Measurements from ENCODE around the gene DPP7. TPM values are rescaled to one million over a fixed set of nuclear protein-coding genes. Genes with fewer than 3 reads are reported as not detected.
"Not testable (repeated sequence)": the region's sequence is repeated elsewhere in the genome, so short reads cannot be mapped to it uniquely, and the experiment has no call there.

DPP7 gene
- total RNA-seq, 2 experiments from 2014 or later, result 267 to 289 TPM

DNA sequence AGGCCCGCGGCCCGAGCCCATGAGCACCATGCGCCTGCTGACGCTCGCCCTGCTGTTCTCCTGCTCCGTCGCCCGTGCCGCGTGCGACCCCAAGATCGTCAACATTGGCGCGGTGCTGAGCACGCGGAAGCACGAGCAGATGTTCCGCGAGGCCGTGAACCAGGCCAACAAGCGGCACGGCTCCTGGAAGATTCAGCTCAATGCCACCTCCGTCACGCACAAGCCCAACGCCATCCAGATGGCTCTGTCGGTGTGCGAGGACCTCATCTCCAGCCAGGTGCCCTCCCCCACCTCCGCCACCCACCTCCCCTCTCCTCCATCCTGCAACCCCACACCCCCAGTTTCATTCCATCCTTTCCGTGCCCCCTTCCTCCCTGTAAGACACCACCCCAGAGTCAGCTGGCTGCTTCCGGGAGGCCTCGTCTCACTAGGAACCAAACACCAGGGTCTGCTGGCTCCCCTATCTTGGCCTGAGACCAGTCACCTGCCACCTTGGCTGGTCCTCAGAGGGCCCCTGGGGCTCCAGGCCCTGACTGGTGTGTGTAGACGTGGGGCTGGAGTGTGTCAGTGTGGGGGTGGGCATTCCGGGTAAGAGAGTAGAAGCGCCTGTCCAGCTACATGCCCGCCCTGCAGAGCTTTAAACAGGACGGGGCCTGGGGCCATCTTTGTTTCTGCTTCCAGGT, 25.1 kb upstream of the DPP7 start:
- Mint-ChIP-seq H3K36me3 (no peaks in the 10 kb centered on the region), H3K4me1 (peaks cover 2% of the 10 kb centered on the region), H3K9me3 (no peaks in the 10 kb centered on the region), H3K27me3 (peaks cover 78% of the 10 kb centered on the region), H3K4me3 (no peak overlapping the region), H3K27ac (no peak overlapping the region)
- no peak for DNase-seq

GRCh38 chr9:137138722-137139467, 24.4 kb upstream of the DPP7 start, which contains the start of gene GRIN1:
Gene GRIN1, plus strand, starts transcription at chr9:137139154. Its CDS starts 333 bp downstream, at chr9:137139487.
- Mint-ChIP-seq H3K9me3 (no peaks in the 10 kb centered on the region), H3K36me3 (no peaks in the 10 kb centered on the region), H3K4me3 (no peak within 1 kb of the TSS), H3K4me1 (peaks cover 2% of the 10 kb centered on the region), H3K27ac (no peak within 1 kb of the TSS), H3K27me3 (peaks cover 77% of the 10 kb centered on the region)
- DNase-seq, result peak; percentile 54

GRCh38 chr9:137138058-137138721, 23.7 kb upstream of the DPP7 start:
- no peaks in the 10 kb centered on the region for H3K9me3 Mint-ChIP-seq
- H3K4me3 Mint-ChIP-seq, result no peak overlapping the region
- no peak overlapping the region for H3K27ac Mint-ChIP-seq
- peaks cover 2% of the 10 kb centered on the region for H3K4me1 Mint-ChIP-seq
- no peak for DNase-seq
- peaks cover 74% of the 10 kb centered on the region for H3K27me3 Mint-ChIP-seq
- no peaks in the 10 kb centered on the region for H3K36me3 Mint-ChIP-seq

GRCh38 chr9:137136881-137137607, 22.5 kb upstream of the DPP7 start:
- H3K27ac Mint-ChIP-seq, result no peak overlapping the region
- no peaks in the 10 kb centered on the region for H3K36me3 Mint-ChIP-seq
- no peak overlapping the region for H3K4me3 Mint-ChIP-seq
- no peaks in the 10 kb centered on the region for H3K9me3 Mint-ChIP-seq
- peaks cover 75% of the 10 kb centered on the region for H3K27me3 Mint-ChIP-seq
- H3K4me1 Mint-ChIP-seq, result peaks cover 2% of the 10 kb centered on the region
- DNase-seq, result no peak

GRCh38 chr9:137136261-137136880, 21.8 kb upstream of the DPP7 start:
- H3K27me3 Mint-ChIP-seq, result peaks cover 73% of the 10 kb centered on the region
- no peak overlapping the region for H3K4me3 Mint-ChIP-seq

DNA sequence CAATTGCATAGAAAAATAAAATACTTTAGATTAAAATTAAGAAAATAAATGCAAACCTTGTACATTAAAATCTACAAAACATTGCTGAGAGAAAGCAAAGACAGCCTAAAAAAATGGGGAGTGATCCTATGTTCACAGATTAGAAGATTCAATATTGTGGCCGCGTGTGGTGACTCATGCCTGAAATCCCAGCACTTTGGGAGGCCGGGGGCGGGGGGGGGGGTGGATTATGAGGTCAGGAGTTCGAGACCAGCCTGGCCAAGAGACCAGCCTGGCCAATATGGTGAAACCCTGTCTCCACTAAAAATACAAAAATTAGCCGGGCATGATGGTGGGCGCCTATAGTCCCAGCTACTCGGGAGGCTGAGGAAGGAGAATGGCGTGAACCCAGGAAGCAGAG, 20.6 kb upstream of the DPP7 start:
- not testable (repeated sequence) for H3K4me1 Mint-ChIP-seq, H3K27ac Mint-ChIP-seq, H3K36me3 Mint-ChIP-seq

More at GRCh38 chr9:137136261-137136880, 21.8 kb upstream of the DPP7 start:
- no peak for DNase-seq
- H3K9me3 Mint-ChIP-seq, result no peaks in the 10 kb centered on the region
- peaks cover 2% of the 10 kb centered on the region for H3K4me1 Mint-ChIP-seq
- H3K36me3 Mint-ChIP-seq, result no peaks in the 10 kb centered on the region
- H3K27ac Mint-ChIP-seq, result no peak overlapping the region

DNA sequence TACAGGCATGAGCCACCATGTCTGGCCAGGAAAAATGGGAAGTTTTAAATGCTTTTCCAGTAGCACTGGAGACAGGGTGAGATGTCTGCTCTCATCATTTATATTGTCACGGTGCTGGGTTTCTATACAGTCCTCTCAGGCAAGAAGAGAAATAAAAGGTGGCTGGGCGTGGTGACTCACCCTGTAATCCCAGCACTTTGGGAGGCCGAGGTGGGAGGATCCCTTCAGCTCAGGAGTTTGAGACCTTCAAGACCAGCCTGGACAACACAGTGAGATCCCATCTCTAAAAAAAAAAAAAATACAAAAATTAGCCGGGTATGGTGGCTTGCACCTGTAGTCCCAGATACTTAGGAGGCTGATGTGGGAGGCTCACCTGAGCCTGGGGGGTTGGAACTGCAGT, 19.7 kb upstream of the DPP7 start:
- no peaks in the 10 kb centered on the region for H3K36me3 Mint-ChIP-seq
- peaks cover 58% of the 10 kb centered on the region for H3K27me3 Mint-ChIP-seq
- DNase-seq, result no peak
- no peaks in the 10 kb centered on the region for H3K9me3 Mint-ChIP-seq
- H3K4me1 Mint-ChIP-seq, result peaks cover 2% of the 10 kb centered on the region
- no peak overlapping the region for H3K27ac Mint-ChIP-seq
- no peak overlapping the region for H3K4me3 Mint-ChIP-seq

More for the DNA sequence above, 20.6 kb upstream of the DPP7 start:
- not testable (repeated sequence) for DNase-seq, H3K4me3 Mint-ChIP-seq, H3K9me3 Mint-ChIP-seq
- peaks cover 67% of the 10 kb centered on the region for H3K27me3 Mint-ChIP-seq

DNA sequence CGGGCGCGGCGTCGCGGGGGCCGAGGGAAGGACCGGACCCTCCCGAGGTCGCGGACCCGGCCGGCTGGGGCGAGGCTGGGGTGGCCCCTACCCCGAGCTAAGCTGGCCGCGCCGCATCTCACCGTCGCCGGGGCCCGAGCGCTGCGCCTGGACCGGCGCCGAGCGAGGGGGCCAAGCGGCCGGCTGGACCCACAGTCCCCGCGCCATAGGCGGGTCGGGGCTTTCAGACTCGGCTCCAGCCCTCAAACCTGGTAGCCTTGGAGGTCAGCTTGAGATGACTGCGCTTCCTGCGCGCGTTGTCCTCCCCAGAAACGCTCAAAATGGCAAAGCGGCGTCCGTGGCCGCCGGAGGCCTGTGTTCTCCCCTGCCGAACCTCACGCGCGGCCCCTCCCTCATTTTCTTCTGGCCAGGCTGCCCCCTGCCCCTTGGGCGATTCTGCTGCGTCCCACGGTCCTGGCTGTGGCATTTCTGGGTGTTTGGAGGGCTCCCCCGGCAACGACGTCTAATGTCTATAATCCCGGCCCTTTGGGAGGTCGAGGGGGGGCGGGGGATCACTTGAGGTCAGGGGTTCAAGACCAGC, 15.7 kb upstream of the DPP7 start:
- no peak for DNase-seq
- peaks cover 31% of the 10 kb centered on the region for H3K27me3 Mint-ChIP-seq
- H3K9me3 Mint-ChIP-seq, result no peaks in the 10 kb centered on the region
- peaks cover 9% of the 10 kb centered on the region for H3K36me3 Mint-ChIP-seq
- peak overlapping the region; percentile 63 for H3K27ac Mint-ChIP-seq
- peaks cover 21% of the 10 kb centered on the region for H3K4me1 Mint-ChIP-seq
- peak overlapping the region; percentile 77 for H3K4me3 Mint-ChIP-seq

- Mint-ChIP-seq H3K27ac (peak overlapping the region; percentile 66), H3K4me3 (peak overlapping the region; percentile 96), H3K9me3 (no peaks in the 10 kb centered on the region), H3K4me1 (peaks cover 21% of the 10 kb centered on the region), H3K27me3 (peaks cover 28% of the 10 kb centered on the region), H3K36me3 (peaks cover 9% of the 10 kb centered on the region)
- peak; percentile 92 for DNase-seq
These were observed 15.1 kb upstream of the DPP7 start for GRCh38 chr9:137129456-137130175.

DNA sequence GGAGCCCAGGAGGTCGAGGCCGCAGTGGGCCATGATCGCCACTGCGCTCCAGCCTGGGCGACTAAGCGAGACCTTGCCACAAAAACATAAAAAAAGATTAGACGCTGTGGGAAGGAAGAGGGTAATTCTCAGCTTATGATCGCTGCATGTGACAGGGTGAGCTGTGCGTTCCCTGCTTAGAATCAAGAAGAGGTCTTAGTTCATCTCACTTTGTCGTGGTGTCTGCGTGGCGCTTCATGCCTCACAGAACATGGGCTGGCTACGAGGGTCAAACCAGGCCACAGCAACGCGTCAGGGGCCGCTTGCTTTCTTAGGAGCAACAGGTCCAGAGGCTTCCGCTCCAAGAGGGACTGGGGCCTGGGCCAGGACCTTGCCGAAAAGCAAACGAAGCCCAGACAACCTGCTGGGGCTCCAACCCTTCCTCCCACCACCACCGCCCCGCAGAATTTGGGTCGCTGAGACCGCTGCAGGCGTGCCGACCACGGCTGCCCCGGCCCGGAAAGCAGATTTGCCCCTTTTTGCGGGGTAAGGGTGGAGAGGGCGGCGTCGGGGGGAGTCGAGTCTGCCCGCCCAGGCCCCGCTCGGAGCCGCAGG, 14.4 kb upstream of the DPP7 start:
- Mint-ChIP-seq H3K4me3 (peak overlapping the region; percentile 96), H3K27me3 (peaks cover 21% of the 10 kb centered on the region), H3K36me3 (peaks cover 9% of the 10 kb centered on the region), H3K27ac (peak overlapping the region; percentile 92), H3K9me3 (no peaks in the 10 kb centered on the region), H3K4me1 (peaks cover 21% of the 10 kb centered on the region)
- no peak for DNase-seq

- peak overlapping the region; percentile 92 for H3K27ac Mint-ChIP-seq
- H3K4me3 Mint-ChIP-seq, result peak overlapping the region; percentile 96
- H3K27me3 Mint-ChIP-seq, result peaks cover 19% of the 10 kb centered on the region
- H3K9me3 Mint-ChIP-seq, result no peaks in the 10 kb centered on the region
- DNase-seq, result no peak
- H3K36me3 Mint-ChIP-seq, result peaks cover 9% of the 10 kb centered on the region
- peaks cover 22% of the 10 kb centered on the region for H3K4me1 Mint-ChIP-seq
These were observed 13.8 kb upstream of the DPP7 start for GRCh38 chr9:137128158-137128861.

- DNase-seq, result no peak
- H3K4me3 Mint-ChIP-seq, result peak overlapping the region; percentile 96
These were observed 13.0 kb upstream of the DPP7 start for GRCh38 chr9:137127301-137128157.

More at GRCh38 chr9:137127301-137128157, 13.0 kb upstream of the DPP7 start:
- H3K9me3 Mint-ChIP-seq, result no peaks in the 10 kb centered on the region
- H3K27ac Mint-ChIP-seq, result peak overlapping the region; percentile 92
- H3K36me3 Mint-ChIP-seq, result peaks cover 9% of the 10 kb centered on the region
- peaks cover 24% of the 10 kb centered on the region for H3K4me1 Mint-ChIP-seq
- peaks cover 11% of the 10 kb centered on the region for H3K27me3 Mint-ChIP-seq

Measured in activated naive CD8-positive, alpha-beta T cell treated with anti-CD3 and anti-CD28 coated beads for 36 hours (primary cell).